HepG2 (cell line): ENCODE measurements around the gene CHEK2. TPM values are rescaled to one million over a fixed set of nuclear protein-coding genes. Genes with fewer than 3 reads are reported as not detected.

Experiments
- ATM ChIP-seq: fragments of 450-650 bp; IDR thresholded peaks from 2 replicates; pipeline ENCODE4 v1.7.1; 2017; ENCODE audit warnings: mild to moderate bottlenecking, borderline replicate concordance
- BORCS8-MEF2B ChIP-seq: sonication (generic); formaldehyde crosslinking; IDR thresholded peaks from 2 replicates; pipeline ENCODE4 v1.8.0; 2022; ENCODE audit warnings: mild to moderate bottlenecking, missing genetic modification reagents
- CAMTA2 ChIP-seq: sonication (generic); formaldehyde crosslinking; IDR thresholded peaks from 2 replicates; pipeline ENCODE4 v1.4.0; 2020; ENCODE audit warnings: mild to moderate bottlenecking, missing genetic modification reagents, borderline replicate concordance
- CBX1 ChIP-seq: IDR thresholded peaks from one replicate; pipeline ENCODE4 v1.6.1; 2016; ENCODE audit warnings: antibody characterized with exemption, low read depth
- CEBPB ChIP-seq: IDR thresholded peaks from 2 replicates; pipeline ENCODE4 v1.6.1; 2011; ENCODE audit warnings: low read depth, low read length, improper control_type of control experiment, borderline replicate concordance
- FOXA3 ChIP-seq: IDR thresholded peaks from 2 replicates; pipeline ENCODE4 v1.6.1; 2016; ENCODE audit warnings: missing genetic modification reagents, missing compliant biosample characterization
- JUN ChIP-seq: sonication (generic); formaldehyde crosslinking; IDR thresholded peaks from 2 replicates; pipeline ENCODE4 v1.4.0; 2020; ENCODE audit warnings: mild to moderate bottlenecking, missing genetic modification reagents
- KMT2B ChIP-seq: IDR thresholded peaks from 2 replicates; pipeline ENCODE4 v1.6.1; 2016; ENCODE audit warnings: missing genetic modification reagents, missing compliant biosample characterization
- MLLT10 ChIP-seq: sonication (generic); formaldehyde crosslinking; IDR thresholded peaks from 2 replicates; pipeline ENCODE4 v1.4.0; 2020; ENCODE audit warnings: missing genetic modification reagents
- NFYB ChIP-seq: sonication (generic); formaldehyde crosslinking; IDR thresholded peaks from 2 replicates; pipeline ENCODE4 v1.4.0; 2020; ENCODE audit warnings: missing genetic modification reagents
- REPIN1 ChIP-seq: sonication (generic); formaldehyde crosslinking; IDR thresholded peaks from 2 replicates; pipeline ENCODE4 v1.8.0; 2022; ENCODE audit warnings: missing genetic modification reagents, low read depth, mild to moderate bottlenecking, borderline replicate concordance
- TEAD2 ChIP-seq: sonication (generic); formaldehyde crosslinking; IDR thresholded peaks from 2 replicates; pipeline ENCODE4 v1.9.0; 2021; ENCODE audit warnings: missing genetic modification reagents
- U2AF2 ChIP-seq: fragments of 200-400 bp; formaldehyde crosslinking; IDR thresholded peaks from 2 replicates; pipeline ENCODE4 v1.6.1; 2017; ENCODE audit warnings: low read depth, mild to moderate bottlenecking, low read length
- ZBTB21 ChIP-seq: sonication (generic); formaldehyde crosslinking; IDR thresholded peaks from 2 replicates; pipeline ENCODE4 v1.4.0; 2020; ENCODE audit warnings: missing genetic modification reagents
- ZFP36L2 ChIP-seq: sonication (generic); formaldehyde crosslinking; IDR thresholded peaks from 2 replicates; pipeline ENCODE4 v1.4.0; 2020; ENCODE audit warnings: missing genetic modification reagents
- ZNF367 ChIP-seq: sonication (generic); formaldehyde crosslinking; IDR thresholded peaks from 2 replicates; pipeline ENCODE4 v1.4.0; 2020; ENCODE audit warnings: missing genetic modification reagents, borderline replicate concordance
- ZNF484 ChIP-seq: sonication (generic); formaldehyde crosslinking; IDR thresholded peaks from 2 replicates; pipeline ENCODE4 v1.5.1; 2020; ENCODE audit warnings: mild to moderate bottlenecking, low read depth, missing genetic modification reagents, borderline replicate concordance
- polyA plus RNA-seq, 8 experiments: library from polyadenylated mRNA; depleted of rRNA in 3 of 8; stranded (reverse) in 7 of 8; unstranded in 1 of 8; fragments of >200 nt; fragmentation: Illumina TruSeq in 4 of 8; extraction: Trizol in 4 of 8; gene quantifications; 2 replicates each; pipeline versions ENCODE4 v1.2.1 to v1.2.3, GENCODE V29; 2011 to 2016; ENCODE audit warnings: low read depth in 4 of 8, missing spikeins in 1 of 8, mixed read lengths in 1 of 8; ENCODE audit not compliant: insufficient read depth in 1 of 8
- total RNA-seq, 5 experiments: library from RNA; depleted of rRNA; stranded (reverse); fragments of >200 nt; fragmentation: Illumina TruSeq; extraction: Trizol; gene quantifications; 2 replicates each; pipeline ENCODE4 v1.2.3, GENCODE V29; 2016; ENCODE audit warnings: low read depth in 1 of 5
- TF ChIP-seq, protein P1 (sequence below): sonication (generic); formaldehyde crosslinking; IDR thresholded peaks from 2 replicates; pipeline ENCODE4 v1.5.1; 2020; ENCODE audit warnings: mild to moderate bottlenecking, moderate library complexity, missing genetic modification reagents
- TF ChIP-seq, protein P2 (sequence below): IDR thresholded peaks from 2 replicates; pipeline ENCODE4 v1.6.1; 2016; ENCODE audit warnings: missing genetic modification reagents, missing compliant biosample characterization
- TF ChIP-seq, protein P3 (sequence below): sonication (generic); formaldehyde crosslinking; IDR thresholded peaks from 2 replicates; pipeline ENCODE4 v1.4.0; 2020; ENCODE audit warnings: missing genetic modification reagents
- TF ChIP-seq, protein P4 (sequence below): sonication (generic); formaldehyde crosslinking; IDR thresholded peaks from 2 replicates; pipeline ENCODE4 v1.5.1; 2020; ENCODE audit warnings: mild to moderate bottlenecking, missing genetic modification reagents, moderate library complexity

CHEK2 gene
- total and polyA plus RNA-seq, 2 of the 13 experiments (the other 11 are each of a cell fraction or from before 2014, with no cell fraction given): 27.0 to 40.5 TPM

DNA sequence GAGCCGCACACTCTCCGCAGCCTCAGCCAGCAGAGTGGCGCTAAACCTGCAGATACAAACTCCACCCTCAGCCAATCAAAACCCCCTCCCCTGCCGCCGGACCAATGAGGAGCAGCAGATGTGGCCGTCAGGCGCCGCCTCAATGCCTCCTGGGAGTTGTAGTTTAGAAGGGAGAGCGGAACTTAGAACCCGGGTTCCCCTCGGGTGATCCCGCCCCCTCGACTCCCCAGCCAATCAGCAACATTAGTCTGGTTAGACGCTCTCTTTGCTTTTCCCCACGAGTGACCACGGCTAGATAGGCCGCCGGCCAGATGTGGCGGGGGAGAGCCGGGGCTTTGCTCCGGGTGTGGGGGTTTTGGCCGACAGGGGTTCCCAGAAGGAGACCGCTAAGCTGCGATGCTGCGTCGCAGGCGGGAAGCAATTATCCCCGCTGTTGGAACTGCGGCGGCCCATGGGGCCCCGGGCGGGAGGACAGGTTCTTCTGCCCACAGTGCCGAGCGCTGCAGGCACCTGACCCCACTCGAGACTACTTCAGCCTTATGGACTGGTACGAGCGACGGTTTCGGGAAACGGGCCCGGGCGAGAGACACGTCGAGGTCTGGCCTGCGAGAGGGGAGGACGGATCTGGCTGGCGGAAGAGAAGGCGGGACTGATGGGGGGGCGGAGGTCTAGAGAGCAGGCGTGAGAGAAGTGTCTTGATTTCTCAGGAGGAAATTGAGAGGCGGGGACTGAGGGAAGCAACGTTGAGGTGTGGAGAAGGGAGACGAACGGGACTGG is at the start of gene CHEK2, which contains the start of gene HSCB (continued):
- TF ChIP-seq, protein P1, sequence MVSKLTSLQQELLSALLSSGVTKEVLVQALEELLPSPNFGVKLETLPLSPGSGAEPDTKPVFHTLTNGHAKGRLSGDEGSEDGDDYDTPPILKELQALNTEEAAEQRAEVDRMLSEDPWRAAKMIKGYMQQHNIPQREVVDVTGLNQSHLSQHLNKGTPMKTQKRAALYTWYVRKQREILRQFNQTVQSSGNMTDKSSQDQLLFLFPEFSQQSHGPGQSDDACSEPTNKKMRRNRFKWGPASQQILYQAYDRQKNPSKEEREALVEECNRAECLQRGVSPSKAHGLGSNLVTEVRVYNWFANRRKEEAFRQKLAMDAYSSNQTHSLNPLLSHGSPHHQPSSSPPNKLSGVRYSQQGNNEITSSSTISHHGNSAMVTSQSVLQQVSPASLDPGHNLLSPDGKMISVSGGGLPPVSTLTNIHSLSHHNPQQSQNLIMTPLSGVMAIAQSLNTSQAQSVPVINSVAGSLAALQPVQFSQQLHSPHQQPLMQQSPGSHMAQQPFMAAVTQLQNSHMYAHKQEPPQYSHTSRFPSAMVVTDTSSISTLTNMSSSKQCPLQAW (CRISPR knock-in tag): peak; percentile 44
- TF ChIP-seq CBX1: no peak
- TF ChIP-seq ZBTB21: no peak
- peak; percentile 72 for TF ChIP-seq KMT2B (CRISPR knock-in tag)
- peak; percentile 97 for TF ChIP-seq NFYB (CRISPR knock-in tag)
- no peak for TF ChIP-seq U2AF2
- TF ChIP-seq, protein P2, sequence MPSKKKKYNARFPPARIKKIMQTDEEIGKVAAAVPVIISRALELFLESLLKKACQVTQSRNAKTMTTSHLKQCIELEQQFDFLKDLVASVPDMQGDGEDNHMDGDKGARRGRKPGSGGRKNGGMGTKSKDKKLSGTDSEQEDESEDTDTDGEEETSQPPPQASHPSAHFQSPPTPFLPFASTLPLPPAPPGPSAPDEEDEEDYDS (CRISPR knock-in tag): peak; percentile 79
- no peak for TF ChIP-seq ATM
- TF ChIP-seq, protein P3, sequence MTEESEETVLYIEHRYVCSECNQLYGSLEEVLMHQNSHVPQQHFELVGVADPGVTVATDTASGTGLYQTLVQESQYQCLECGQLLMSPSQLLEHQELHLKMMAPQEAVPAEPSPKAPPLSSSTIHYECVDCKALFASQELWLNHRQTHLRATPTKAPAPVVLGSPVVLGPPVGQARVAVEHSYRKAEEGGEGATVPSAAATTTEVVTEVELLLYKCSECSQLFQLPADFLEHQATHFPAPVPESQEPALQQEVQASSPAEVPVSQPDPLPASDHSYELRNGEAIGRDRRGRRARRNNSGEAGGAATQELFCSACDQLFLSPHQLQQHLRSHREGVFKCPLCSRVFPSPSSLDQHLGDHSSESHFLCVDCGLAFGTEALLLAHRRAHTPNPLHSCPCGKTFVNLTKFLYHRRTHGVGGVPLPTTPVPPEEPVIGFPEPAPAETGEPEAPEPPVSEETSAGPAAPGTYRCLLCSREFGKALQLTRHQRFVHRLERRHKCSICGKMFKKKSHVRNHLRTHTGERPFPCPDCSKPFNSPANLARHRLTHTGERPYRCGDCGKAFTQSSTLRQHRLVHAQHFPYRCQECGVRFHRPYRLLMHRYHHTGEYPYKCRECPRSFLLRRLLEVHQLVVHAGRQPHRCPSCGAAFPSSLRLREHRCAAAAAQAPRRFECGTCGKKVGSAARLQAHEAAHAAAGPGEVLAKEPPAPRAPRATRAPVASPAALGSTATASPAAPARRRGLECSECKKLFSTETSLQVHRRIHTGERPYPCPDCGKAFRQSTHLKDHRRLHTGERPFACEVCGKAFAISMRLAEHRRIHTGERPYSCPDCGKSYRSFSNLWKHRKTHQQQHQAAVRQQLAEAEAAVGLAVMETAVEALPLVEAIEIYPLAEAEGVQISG (CRISPR knock-in tag): peak; percentile 80
- TF ChIP-seq FOXA3 (CRISPR knock-in tag): peak; percentile 44; the same call in 1 of the 2 replicates
- no peak for TF ChIP-seq ZNF367 (CRISPR knock-in tag)
- TF ChIP-seq JUN (CRISPR knock-in tag): peak; percentile 68
- no peak for TF ChIP-seq ZFP36L2 (CRISPR knock-in tag)
- peak; percentile 43; the same call in 1 of the 2 replicates for TF ChIP-seq REPIN1 (CRISPR knock-in tag)
- no peak for TF ChIP-seq TEAD2 (CRISPR knock-in tag)
- no peak for TF ChIP-seq ZNF484 (CRISPR knock-in tag)
- TF ChIP-seq MLLT10 (CRISPR knock-in tag): no peak
- TF ChIP-seq BORCS8-MEF2B (CRISPR knock-in tag): peak; percentile 64
- TF ChIP-seq, protein P4, sequence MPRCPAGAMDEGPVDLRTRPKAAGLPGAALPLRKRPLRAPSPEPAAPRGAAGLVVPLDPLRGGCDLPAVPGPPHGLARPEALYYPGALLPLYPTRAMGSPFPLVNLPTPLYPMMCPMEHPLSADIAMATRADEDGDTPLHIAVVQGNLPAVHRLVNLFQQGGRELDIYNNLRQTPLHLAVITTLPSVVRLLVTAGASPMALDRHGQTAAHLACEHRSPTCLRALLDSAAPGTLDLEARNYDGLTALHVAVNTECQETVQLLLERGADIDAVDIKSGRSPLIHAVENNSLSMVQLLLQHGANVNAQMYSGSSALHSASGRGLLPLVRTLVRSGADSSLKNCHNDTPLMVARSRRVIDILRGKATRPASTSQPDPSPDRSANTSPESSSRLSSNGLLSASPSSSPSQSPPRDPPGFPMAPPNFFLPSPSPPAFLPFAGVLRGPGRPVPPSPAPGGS (CRISPR knock-in tag): no peak; the same call in 1 of the 2 replicates
- no peak for TF ChIP-seq CAMTA2 (CRISPR knock-in tag)
- TF ChIP-seq CEBPB: no peak
